A549 (cell line): Measurements from ENCODE around the gene FAM174C.

Experiments used
- CTCF ChIP-seq: fragments of >200 bp; sonication (Bioruptor Twin); formaldehyde crosslinking; IDR thresholded peaks from 3 replicates; pipeline ENCODE4 v1.5.1; 2016
- NFE2L2 ChIP-seq: fragments of 150-350 bp; conservative IDR thresholded peaks from 2 replicates; pipeline ENCODE4 v1.6.1; 2014; ENCODE audit warnings: low read length
- NR3C1 ChIP-seq: fragments of >200 bp; sonication (Bioruptor Twin); formaldehyde crosslinking; IDR thresholded peaks from 3 replicates; pipeline ENCODE4 v1.6.1; 2017
- SMC3 ChIP-seq: fragments of >200 bp; sonication (Bioruptor Twin); formaldehyde crosslinking; IDR thresholded peaks from 3 replicates; pipeline ENCODE4 v1.6.1; 2018; ENCODE audit warnings: inconsistent platforms

GRCh38 chr19:1270854-1271527 is 4.3 kb upstream of the FAM174C start:
- TF ChIP-seq NFE2L2 = no peak
- TF ChIP-seq NR3C1 = no peak
- TF ChIP-seq CTCF = no peak
- TF ChIP-seq SMC3 = no peak
